ENCODE data around the gene PCCA.
"Not testable (repeated sequence)": the region's sequence is repeated elsewhere in the genome, so short reads cannot be mapped to it uniquely, and the experiment has no call there.

The PCCA gene

DNA sequence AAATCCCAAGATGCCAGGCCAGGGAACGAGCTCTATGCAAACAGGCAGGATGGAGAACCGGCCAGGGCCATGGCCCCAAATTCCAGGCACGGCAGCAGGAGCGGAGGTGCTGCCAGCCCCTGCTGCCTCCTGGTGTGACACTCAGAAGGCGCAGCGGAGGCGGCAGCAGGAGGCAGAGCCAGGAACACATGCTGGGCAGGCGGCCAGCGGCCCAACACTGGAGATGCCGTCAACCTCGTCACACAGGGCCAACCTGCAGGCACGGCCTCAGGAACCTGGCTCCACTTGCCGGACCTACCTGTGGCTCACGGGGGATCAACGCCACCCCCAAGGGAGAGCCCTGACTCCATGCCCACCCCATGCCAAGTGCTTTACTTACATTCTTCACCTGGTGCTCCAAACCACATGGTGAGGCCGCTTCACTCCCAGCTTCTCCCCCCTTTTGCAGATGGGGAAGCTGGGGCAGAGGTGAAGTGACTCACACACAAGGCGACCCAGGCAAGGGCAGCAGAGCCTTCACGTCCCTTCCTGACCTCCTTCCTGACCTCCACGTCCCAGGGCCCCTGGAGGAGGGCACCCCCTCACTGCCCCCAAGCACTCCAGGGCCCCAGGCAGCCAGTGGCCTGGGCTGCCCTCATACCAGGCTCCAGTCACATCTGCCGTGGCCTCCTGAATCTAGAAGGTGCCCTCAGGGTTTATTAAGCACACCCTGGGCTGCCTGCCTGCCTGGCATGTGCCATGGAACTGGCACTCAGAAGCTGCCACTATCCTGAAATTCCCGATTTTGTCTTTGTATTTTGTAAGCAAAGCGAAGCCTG lies 456.2 kb downstream of the PCCA start:
- no peak for DNase-seq (ENCODE audit: low read depth)

DNA sequence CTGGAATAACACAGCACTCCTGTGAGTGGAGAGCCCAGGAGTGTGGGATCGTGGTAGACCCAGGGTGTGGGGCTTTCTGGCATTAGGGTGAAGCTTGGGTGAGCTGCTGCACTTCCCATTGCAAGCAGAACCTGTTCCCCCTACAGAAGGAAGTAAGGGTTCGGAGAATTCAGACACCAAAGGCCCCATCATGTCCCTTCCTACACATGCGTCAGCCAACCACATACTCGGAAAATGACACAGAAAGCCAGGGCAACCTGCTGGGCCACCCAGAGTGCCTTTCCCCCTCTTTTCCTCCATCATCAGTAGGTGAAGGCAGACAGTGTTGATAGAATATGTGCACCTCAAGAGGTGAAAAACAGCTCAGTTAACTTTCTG lies 456.8 kb downstream of the PCCA start:
- DNase-seq (ENCODE audit: low read depth): no peak

DNA sequence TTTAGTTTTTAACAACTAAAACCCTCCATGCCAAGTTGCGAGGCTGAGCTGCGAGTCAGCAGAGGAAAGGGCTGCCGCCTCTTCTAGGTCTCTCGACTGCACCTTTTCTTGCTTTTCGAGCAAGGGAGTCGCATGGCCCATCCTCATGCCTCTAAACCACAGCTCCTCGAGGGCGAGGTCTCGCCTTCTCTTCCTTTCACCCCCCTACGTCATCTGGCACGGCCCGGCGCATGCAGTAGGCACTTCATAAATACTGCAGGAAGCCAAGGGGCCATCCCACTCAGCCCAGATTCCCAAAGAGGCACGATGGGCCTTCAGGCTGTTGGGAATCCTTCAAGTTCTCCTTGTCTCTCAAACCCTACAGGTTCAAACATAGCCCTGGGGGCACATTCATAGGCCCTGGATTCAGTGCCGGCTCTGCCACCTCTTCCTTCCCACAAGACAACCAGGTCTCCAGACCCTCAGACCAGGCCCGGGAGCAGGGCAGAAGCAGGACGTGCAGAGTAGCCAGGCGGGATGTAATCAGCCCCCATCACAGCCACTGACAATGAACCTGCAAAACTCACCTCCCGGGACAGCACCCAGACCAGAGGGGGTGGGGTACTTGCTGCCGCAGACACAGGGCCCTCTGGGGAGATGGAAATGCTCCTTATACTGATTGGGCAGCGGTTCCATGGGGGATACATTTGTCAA lies 458.0 kb downstream of the PCCA start:
- DNase-seq (ENCODE audit: low read depth): no peak

- no peak for DNase-seq (ENCODE audit: low read depth)
These were observed 458.9 kb downstream of the PCCA start for GRCh38 chr13:100547791-100548201.

DNA sequence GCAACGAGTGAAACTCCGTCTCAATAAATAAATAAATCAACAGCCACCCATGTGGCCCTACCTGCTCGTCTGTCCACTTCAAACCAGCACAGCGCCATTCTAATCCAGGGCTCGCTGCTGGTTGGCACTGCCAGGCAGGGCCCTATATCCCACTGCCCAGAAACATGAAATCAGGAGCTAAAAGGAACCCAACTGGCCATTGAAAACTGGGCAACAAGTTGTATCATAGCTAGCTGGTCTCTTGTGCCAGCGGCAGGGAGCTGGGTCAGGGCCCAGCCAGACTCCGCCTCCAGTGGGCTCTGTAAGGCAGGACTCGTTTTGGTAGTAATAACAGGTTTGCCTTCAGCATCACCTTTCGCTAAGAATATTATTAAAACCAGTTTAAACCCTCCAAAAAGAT lies 460.4 kb downstream of the PCCA start:
- DNase-seq (ENCODE audit: low read depth): no peak

GRCh38 chr13:100552755-100553154 lies 463.9 kb downstream of the PCCA start:
- DNase-seq (ENCODE audit: low read depth): no peak

DNA sequence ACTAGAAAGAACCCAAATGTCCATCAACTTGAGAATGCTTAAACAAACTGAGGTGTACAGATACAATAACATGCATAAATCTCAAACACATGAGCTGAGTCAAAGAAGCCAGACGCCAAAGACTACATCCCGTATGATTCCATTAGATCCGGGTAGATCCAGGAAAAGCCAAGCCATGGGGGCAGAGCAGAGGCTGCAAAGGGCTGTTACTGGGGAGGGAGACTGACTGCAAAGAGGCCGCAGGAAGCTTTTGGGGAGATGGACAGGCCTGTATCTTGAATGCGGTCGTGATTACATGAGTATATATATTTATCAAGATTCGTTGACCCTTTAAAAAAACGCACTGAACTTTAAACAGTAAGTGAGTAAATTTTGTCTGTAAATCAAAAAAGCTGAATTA lies 471.0 kb downstream of the PCCA start:
- DNase-seq (ENCODE audit: low read depth): no peak

DNA sequence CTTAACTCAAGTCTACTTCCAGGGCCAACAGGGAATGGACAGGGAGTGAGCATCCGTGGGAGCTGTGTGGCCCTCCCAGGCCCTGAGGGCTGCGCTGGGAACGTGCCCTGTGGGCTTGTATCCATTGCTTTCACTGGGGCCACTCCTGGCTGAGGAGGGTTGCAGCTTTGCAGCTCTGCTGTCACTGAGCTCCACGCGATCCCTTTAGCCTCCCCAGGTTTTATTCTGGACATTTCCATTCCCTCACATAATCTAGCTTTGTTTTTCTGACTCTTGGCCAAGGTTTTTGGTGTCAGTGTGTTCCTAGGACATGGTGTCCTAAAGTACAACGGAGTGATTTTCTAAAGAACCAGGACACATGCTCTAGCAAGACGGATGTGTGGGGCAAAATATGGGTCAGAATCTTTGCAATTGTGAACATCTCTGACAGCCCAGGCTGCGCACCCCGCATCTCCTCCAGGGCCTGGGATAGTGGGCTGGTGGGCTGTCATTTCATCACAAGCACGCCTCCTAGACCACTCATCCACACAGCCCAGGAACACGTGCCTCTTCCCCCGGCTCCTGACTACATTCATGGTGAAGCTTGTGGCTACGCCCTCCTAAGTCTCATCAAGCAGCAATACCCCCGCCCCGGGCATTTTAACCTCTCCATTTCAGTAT lies 471.7 kb downstream of the PCCA start:
- no peak for DNase-seq (ENCODE audit: low read depth)

- no peak for DNase-seq (ENCODE audit: low read depth)
These were observed 472.2 kb downstream of the PCCA start for GRCh38 chr13:100561158-100561499.

- DNase-seq (ENCODE audit: low read depth): no peak
These were observed 472.8 kb downstream of the PCCA start for GRCh38 chr13:100561599-100562204.

DNA sequence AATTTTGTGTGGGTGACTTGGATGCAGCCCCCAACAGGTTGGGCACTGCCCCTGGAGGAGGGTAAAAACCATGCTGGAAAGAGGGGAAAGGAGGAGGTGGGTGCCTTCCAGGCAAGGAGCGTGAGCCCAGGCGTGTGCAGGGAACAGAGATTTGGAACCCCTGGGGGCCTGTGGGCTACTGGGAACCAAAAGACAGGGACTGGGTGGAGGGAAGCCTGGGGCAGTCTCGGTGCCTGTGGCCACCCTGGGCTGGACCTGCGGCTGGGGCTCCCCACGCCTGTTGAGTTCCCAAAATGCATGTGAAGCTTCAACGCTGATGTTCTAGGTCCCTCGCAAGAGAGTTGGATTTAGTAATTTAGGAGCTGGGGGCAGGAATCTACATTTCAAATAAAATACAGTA lies 474.9 kb downstream of the PCCA start:
- no peak for DNase-seq (ENCODE audit: low read depth)

GRCh38 chr13:100564444-100565223 lies 475.7 kb downstream of the PCCA start:
- no peak for DNase-seq (ENCODE audit: low read depth)

- DNase-seq (ENCODE audit: low read depth): no peak
These were observed 476.4 kb downstream of the PCCA start for GRCh38 chr13:100565286-100565685.

- peak; percentile 7 for DNase-seq (ENCODE audit: low read depth)
These were observed 477.6 kb downstream of the PCCA start for GRCh38 chr13:100566543-100566942.

GRCh38 chr13:100573121-100573520 lies 484.2 kb downstream of the PCCA start:
- DNase-seq (ENCODE audit: low read depth): peak; percentile 30

GRCh38 chr13:100577239-100577638 lies 488.3 kb downstream of the PCCA start:
- not testable (repeated sequence) for DNase-seq (ENCODE audit: low read depth)

Measured in HS-27A (cell line).